CD4-positive, alpha-beta T cell treated with Interleukin-10 for 1 hour (primary cell): ENCODE data around the gene ACSS1.

Source experiments
- DNase-seq: peaks from one replicate; pipeline ENCODE4 v3.0.0-alpha.2; 2020

The ACSS1 gene

GRCh38 chr20:25077610-25078169 is 19.8 kb upstream of the ACSS1 start:
- DNase-seq, result no peak

- DNase-seq, result peak; percentile 39
Measured at GRCh38 chr20:25076731-25077609, 19.0 kb upstream of the ACSS1 start.

- DNase-seq, result no peak
Measured at GRCh38 chr20:25076201-25076600, 18.3 kb upstream of the ACSS1 start.

GRCh38 chr20:25073544-25073943 is 15.6 kb upstream of the ACSS1 start:
- no peak for DNase-seq

GRCh38 chr20:25072226-25072811 is 14.4 kb upstream of the ACSS1 start:
- no peak for DNase-seq

GRCh38 chr20:25071734-25072133 is 13.8 kb upstream of the ACSS1 start:
- no peak for DNase-seq

GRCh38 chr20:25070821-25071473 is 13.0 kb upstream of the ACSS1 start:
- no peak for DNase-seq

GRCh38 chr20:25067102-25067987 is 9.4 kb upstream of the ACSS1 start:
- DNase-seq, result no peak

GRCh38 chr20:25066386-25066785 is 8.4 kb upstream of the ACSS1 start:
- no peak for DNase-seq

GRCh38 chr20:25065625-25066338 is 7.8 kb upstream of the ACSS1 start:
- DNase-seq, result peak; percentile 79

GRCh38 chr20:25065072-25065624 is 7.2 kb upstream of the ACSS1 start:
- DNase-seq, result no peak

GRCh38 chr20:25064561-25065071 is 6.7 kb upstream of the ACSS1 start:
- no peak for DNase-seq

- no peak for DNase-seq
Measured at GRCh38 chr20:25063981-25064380, 6.0 kb upstream of the ACSS1 start.

- no peak for DNase-seq
Measured at GRCh38 chr20:25063546-25063945, 5.6 kb upstream of the ACSS1 start.

GRCh38 chr20:25062841-25063240 is 4.9 kb upstream of the ACSS1 start:
- no peak for DNase-seq

GRCh38 chr20:25061821-25062530 is 4.0 kb upstream of the ACSS1 start:
- DNase-seq, result no peak

GRCh38 chr20:25061103-25061799 is 3.3 kb upstream of the ACSS1 start:
- DNase-seq, result no peak

- DNase-seq, result no peak
Measured at GRCh38 chr20:25059866-25060465, 2.0 kb upstream of the ACSS1 start.
